ENCODE data around the gene KRTAP3-1.
"Not testable (repeated sequence)": the region's sequence is repeated elsewhere in the genome, so short reads cannot be mapped to it uniquely, and the experiment has no call there.

The KRTAP3-1 gene
- total RNA-seq, result 0 reads per million in 2 donors

- DNase-seq, result no peak
Observed at GRCh38 chr17:41008811-41009210, at the start of gene KRTAP3-1. Gene KRTAP3-1, minus strand, starts transcription at chr17:41009128. Its CDS starts 54 bp downstream, at chr17:41009074.

- DNase-seq, result no peak
Observed at GRCh38 chr17:41057547-41057946, 48.6 kb upstream of the KRTAP3-1 start.

GRCh38 chr17:41055130-41055529 lies 46.2 kb upstream of the KRTAP3-1 start, which contains the start of gene KRTAP2-2:
Gene KRTAP2-2, minus strand, starts transcription at chr17:41055230. Its CDS starts 19 bp downstream, at chr17:41055211.
- DNase-seq, result not testable (repeated sequence)

- DNase-seq, result not testable (repeated sequence)
Observed at GRCh38 chr17:41054556-41054955, 45.6 kb upstream of the KRTAP3-1 start.

- no peak for DNase-seq
Observed at GRCh38 chr17:41054025-41054424, 45.1 kb upstream of the KRTAP3-1 start.

- DNase-seq, result no peak
Observed at GRCh38 chr17:41052566-41052965, 43.6 kb upstream of the KRTAP3-1 start.

- no peak for DNase-seq
Observed at GRCh38 chr17:41049110-41049509, 40.2 kb upstream of the KRTAP3-1 start.

- DNase-seq, result no peak
Observed at GRCh38 chr17:41048441-41048840, 39.5 kb upstream of the KRTAP3-1 start.

- DNase-seq, result not testable (repeated sequence)
Observed at GRCh38 chr17:41046735-41047465, 38.0 kb upstream of the KRTAP3-1 start, which contains the start of gene KRTAP2-1. Gene KRTAP2-1, minus strand, starts transcription at chr17:41047316. Its CDS starts 49 bp downstream, at chr17:41047267.

- DNase-seq, result no peak
Observed at GRCh38 chr17:41042953-41043352, 34.0 kb upstream of the KRTAP3-1 start.

GRCh38 chr17:41040783-41041571 lies 32.0 kb upstream of the KRTAP3-1 start, which contains the start of gene KRTAP1-1:
Gene KRTAP1-1, minus strand, starts transcription at chr17:41041450. Its CDS starts 53 bp downstream, at chr17:41041397.
- DNase-seq, result not testable (repeated sequence)

- no peak for DNase-seq
Observed at GRCh38 chr17:41037853-41038350, 29.0 kb upstream of the KRTAP3-1 start.

- DNase-seq, result not testable (repeated sequence)
Observed at GRCh38 chr17:41034346-41034935, 25.5 kb upstream of the KRTAP3-1 start, which contains the start of gene KRTAP1-3. Gene KRTAP1-3, minus strand, starts transcription at chr17:41034874. Its CDS starts 53 bp downstream, at chr17:41034821.

- no peak for DNase-seq
Observed at GRCh38 chr17:41029633-41030245, 20.8 kb upstream of the KRTAP3-1 start, which contains the start of gene KRTAP1-4. Gene KRTAP1-4, minus strand, starts transcription at chr17:41030195. Its CDS starts 117 bp downstream, at chr17:41030078.

GRCh38 chr17:41026715-41027471 lies 18.0 kb upstream of the KRTAP3-1 start, which contains the start of gene KRTAP1-5:
Gene KRTAP1-5, minus strand, starts transcription at chr17:41027208. Its CDS starts 53 bp downstream, at chr17:41027155.
- no peak for DNase-seq

- DNase-seq, result no peak
Observed at GRCh38 chr17:41024697-41025096, 15.8 kb upstream of the KRTAP3-1 start.

- no peak for DNase-seq
Observed at GRCh38 chr17:41020336-41020735, 11.4 kb upstream of the KRTAP3-1 start.

GRCh38 chr17:41019415-41019814 lies 10.5 kb upstream of the KRTAP3-1 start:
- DNase-seq, result no peak

GRCh38 chr17:41018541-41018940 lies 9.6 kb upstream of the KRTAP3-1 start:
- DNase-seq, result no peak

- DNase-seq, result no peak
Observed at GRCh38 chr17:41016578-41017215, 7.8 kb upstream of the KRTAP3-1 start.

- no peak for DNase-seq
Observed at GRCh38 chr17:41015454-41015853, 6.5 kb upstream of the KRTAP3-1 start.

Data from T-helper 9 cell (primary cell).